AG20443 (cell line): ENCODE data around the gene TBC1D1.
"Not testable (repeated sequence)": the region's sequence is repeated elsewhere in the genome, so short reads cannot be mapped to it uniquely, and the experiment has no call there.

Experiments
- DNase-seq: peaks from one replicate; pipeline ENCODE4 v3.0.0; 2012; ENCODE audit warnings: low spot score, mixed read lengths

Gene TBC1D1

DNA sequence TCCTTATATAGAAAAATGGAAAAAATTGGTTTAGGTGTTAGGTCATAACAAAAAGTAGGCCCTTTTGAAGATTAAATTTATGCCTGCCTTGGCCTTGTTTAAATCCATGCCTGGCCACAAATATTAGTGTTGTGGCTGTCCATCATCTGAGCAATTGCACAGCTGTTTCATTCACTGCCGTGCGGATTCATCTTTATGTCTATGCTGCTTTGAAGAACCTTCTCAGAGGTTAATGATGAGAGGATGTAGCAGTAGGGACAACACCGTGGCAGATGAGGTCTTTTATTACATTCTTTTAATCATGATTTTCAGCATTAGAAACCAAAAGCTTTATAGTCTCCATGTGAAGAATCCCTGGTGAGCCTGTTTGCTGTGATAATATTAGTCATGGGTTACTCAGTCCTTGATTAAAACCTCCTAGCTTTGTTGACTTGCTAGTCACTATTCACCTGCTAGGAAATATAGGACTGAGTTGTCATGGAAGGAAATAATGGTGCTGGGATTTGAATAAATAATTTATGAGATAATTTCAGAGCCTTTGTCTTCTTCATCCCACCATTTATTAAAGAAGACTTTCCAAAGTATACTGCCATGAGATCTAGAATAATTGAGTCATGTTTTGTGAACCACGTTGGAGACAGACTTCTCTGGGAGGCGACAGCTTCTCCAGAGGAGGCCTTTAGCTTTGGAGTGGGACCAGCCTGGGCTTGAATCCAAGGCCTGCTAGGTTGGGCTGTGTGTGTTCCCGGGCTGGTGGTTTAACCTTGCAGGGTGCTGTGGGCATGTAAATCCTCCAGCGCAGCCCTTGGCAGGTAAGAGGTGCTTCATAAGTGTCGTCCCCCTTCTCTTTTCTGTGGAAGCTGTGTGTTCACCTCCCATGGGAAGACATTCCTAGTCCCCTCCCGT is 122.8 kb downstream of the TBC1D1 start:
- DNase-seq = peak; percentile 43

GRCh38 chr4:38014421-38014852 is 123.6 kb downstream of the TBC1D1 start:
- DNase-seq = no peak

DNA sequence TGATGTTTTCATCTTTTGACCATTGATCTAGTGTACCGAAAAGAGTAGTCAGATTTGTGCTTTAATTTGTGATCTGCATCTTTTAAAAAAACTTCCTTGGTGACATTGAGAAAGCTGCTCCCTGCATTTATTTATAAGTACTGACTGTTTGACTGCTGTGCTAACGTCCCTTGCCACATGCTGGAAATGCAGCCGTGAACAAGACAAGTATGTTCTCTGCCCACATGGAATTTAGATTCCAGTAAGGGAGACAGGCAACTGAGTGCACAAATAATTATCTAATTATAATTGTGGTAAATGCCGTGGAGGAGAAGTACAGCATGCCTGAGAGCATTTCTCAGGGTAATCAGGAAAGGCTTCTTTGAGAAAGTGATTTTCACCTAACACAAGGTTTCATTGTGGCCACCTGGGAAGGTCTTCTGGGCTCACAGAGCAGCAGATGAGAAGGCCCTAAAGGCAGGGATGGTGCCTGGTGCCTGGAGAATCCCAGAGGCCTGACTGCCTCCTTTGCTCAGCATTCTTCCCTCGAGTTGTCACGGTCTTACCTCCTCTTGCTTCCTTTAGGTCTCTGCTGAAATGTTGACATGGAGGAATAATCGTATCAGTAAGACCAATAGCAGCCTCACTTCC is 125.1 kb downstream of the TBC1D1 start:
- DNase-seq = no peak

DNA sequence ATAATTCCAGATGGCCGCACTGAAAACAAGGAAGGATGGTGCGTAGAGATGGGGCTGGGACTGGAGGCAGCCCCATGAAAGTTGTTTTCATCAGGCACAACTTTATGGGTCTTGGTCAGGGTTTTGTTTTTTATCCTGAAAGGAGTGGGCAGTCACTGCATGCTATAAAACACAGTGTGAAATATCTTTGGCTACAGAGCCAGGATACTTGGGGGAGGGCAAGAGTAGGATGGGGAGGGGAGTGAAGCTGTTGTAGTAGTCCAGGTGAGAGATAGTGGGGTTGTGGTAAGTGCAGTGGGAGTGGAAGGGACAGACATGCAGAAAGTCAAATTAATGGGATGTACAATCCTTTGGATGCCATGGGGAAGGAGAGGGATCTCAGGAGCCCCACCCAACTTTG is 125.8 kb downstream of the TBC1D1 start:
- no peak for DNase-seq

DNA sequence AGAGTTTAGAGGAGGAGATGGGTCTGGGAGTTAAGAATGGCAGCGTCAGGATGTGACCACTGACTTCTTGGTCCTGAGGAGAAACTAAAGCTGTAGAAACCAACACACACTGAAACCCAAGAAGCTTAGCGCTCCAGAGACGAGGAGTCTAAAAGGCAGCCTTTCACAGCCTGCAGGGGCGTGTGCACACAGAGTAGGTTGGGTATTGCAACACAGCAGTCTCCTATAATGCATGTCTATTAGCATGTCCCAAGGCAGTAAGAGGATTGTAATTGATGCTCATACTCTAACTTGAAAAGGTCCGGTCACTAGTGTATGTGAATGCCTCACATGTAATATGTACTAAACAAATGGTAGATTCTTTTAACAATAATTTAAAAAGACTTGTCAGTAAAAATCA is 126.7 kb downstream of the TBC1D1 start:
- DNase-seq = no peak

DNA sequence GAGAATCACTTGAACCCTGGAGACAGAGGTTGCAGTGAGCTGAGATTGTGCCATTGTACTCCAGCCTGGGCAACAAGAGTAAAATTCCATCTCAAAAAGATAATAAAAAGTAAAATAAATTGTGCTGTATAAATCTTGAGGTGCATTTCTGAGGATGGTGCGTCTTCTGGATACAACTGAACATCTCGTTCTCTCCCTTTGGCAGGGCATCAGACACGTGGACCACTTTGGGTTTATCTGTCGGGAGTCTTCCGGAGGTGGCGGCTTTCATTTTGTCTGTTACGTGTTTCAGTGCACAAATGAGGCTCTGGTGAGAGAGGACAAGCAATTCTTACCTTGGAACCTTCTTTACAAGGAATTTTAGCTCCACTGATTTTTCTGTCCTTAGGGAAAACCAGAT is 129.5 kb downstream of the TBC1D1 start:
- DNase-seq = no peak

DNA sequence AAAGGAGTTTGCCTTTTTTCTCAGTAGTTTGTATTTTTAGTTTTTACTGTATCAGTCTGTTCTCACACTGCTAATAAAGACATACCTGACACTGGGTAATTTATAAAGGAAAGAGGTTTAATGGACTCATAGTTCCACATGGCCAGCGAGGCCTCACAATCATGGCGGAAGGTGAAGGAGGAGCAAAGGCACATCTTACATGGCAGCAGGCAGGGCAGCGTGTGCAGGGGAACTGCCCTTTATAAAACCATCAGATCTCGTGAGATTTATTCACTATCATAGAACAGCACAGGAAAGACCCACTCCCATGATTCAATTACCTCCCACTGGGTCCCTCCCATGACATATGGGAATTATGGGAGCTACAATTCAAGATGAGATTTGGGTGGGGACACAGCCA is 130.1 kb downstream of the TBC1D1 start:
- not testable (repeated sequence) for DNase-seq

DNA sequence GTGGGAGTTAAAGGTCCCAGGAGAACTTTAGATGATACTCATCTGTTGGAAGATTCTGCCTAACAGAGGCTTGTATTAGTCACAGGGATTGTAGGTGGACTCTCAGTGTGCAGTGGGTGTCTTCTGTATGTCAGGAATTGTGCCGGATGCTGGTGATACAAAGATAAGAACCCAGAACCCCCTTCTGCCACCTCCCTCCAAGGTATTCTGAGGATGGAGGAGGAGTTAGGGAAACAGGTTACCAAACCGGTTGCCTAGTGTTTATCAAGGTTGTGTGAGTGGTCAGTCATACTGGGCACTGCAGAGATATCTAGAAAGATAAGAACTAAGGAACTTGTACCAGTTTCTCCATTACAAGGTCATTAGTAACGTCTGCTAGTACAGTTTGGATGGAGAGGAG is 130.9 kb downstream of the TBC1D1 start:
- no peak for DNase-seq

GRCh38 chr4:38023347-38024205 is 132.7 kb downstream of the TBC1D1 start:
- DNase-seq = no peak

GRCh38 chr4:38024206-38024509 is 133.3 kb downstream of the TBC1D1 start:
- DNase-seq = no peak

GRCh38 chr4:38025665-38026064 is 134.8 kb downstream of the TBC1D1 start:
- DNase-seq = no peak

- DNase-seq = no peak
Measured at GRCh38 chr4:38026158-38026740, 135.4 kb downstream of the TBC1D1 start.

DNA sequence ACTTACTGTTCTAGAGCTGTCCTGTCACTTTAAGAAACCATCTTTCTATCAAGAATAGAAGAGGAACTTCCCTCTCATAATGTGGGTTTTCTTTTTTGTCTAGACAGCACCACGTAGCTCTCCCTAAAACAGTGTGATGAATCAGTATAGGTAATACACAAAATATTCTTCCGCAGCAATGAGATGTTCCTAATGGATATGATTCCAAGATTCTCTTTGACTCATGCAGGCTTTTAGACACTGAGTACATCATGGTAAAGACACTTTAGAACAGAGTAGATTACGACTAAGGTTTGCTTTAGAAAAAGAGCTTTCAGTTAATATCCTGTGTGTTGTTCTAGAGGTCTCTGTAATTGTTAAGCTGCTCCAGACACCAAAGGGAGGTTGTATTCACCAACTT is 139.1 kb downstream of the TBC1D1 start:
- DNase-seq = no peak

GRCh38 chr4:38034986-38035882 is 144.3 kb downstream of the TBC1D1 start:
- peak; percentile 76 for DNase-seq

- no peak for DNase-seq
Measured at GRCh38 chr4:38036548-38036947, 145.7 kb downstream of the TBC1D1 start.

GRCh38 chr4:38037612-38038011 is 146.7 kb downstream of the TBC1D1 start:
- DNase-seq = no peak

DNA sequence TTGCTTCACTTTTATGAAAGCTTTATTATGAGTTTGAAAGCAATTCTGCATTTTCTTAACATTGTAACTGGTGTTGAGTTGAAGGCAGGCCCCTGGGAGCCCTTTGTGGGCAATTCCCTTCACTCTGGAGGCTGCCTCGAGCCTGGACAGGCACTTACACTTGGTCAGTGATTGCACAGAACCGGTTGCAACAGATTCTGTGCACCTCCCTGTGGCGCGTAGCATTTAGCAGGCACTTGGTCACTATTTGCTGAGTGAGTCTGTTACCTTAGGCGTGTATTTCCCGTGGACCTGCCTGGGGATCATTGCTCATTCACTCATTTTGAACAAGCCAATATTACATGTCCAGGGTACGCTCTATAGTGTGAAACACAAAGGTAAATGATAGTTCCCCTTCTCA is 149.7 kb downstream of the TBC1D1 start:
- DNase-seq = no peak

DNA sequence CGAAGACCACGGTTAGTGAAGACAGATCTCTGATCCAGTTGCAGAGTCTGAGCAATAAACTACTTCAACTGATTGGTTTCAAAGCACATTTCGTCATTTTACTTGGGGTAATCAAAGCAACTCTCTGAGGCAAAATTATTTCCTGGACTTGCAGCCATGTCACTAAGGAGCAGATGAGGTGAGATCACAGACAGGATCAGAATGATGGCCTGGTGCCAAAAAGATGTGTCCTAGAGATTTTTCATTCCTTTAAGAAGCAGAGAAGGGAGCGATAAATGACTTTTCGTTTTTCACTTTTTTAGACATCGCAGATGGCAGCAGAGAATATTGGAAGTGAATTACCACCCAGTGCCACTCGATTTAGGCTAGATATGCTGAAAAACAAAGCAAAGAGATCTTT is 153.2 kb downstream of the TBC1D1 start:
- no peak for DNase-seq

- no peak for DNase-seq
Measured at GRCh38 chr4:38045289-38045988, 154.6 kb downstream of the TBC1D1 start.

GRCh38 chr4:38046727-38047489 is 156.0 kb downstream of the TBC1D1 start:
- no peak for DNase-seq
